ENCODE results near the gene SLC50A1.
"Not testable (repeated sequence)": the region's sequence is repeated elsewhere in the genome, so short reads cannot be mapped to it uniquely, and the experiment has no call there.

The SLC50A1 gene

DNA sequence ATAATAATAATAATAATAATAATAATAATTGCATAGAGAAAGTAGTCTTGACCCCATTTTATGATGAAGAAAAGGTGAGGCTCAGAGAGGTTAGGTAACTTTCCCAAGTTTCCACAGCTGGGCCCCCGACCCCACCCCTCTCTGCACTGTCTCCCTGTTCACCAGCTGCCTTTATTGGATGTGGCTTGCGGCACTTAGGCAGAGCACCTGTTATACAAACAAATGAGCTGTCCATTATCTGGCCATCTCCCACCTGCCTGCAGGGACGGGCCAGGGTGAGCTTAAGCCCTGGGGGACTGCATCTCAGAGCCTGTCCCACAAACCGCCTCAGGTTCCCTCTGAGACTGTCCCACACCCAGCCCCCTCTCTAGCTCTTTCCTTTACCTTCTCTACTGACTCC, 18.0 kb upstream of the SLC50A1 start:
- DNase-seq, result peak in 1 of 2 experiments; percentile 16

DNA sequence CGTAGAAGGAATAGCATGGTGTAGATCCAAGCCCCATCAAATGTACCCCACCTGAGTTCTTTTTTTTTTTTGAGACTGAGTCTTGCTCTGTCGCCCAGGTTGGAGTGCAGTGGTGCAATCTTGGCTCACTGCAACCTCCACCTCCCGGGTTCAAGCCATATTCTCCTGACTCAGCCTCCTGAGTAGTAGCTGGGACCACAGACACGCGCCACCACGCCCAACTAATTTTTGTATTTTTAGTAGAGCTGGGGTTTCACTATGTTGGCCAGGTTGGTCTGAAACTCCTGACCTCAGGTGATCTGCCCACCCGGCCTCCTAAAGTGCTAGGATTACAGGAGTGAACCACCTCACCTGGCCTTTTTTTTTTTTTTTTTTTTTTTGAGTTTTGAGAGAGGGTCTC, 17.6 kb upstream of the SLC50A1 start:
- not testable (repeated sequence) for DNase-seq

DNA sequence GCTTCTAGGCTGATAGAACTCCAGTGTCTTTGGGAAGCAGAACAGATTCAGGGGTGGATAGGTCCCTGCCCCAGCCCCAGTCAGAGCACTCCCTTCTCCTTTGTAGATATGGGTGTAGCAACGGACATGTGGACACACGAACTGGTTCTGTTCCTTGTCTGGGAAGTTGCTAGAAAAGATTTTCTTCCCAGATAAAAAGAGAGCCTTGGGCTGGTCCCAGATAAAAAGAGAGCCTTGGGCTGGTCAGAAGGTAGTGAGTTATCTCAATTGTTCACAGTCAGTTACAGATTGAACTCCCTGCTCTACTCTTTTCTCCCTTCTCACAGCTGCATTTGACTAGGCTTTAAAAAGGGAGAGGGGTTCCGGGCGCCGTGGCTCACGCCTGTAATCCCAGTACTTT, 15.4 kb upstream of the SLC50A1 start:
- no peak for DNase-seq

DNA sequence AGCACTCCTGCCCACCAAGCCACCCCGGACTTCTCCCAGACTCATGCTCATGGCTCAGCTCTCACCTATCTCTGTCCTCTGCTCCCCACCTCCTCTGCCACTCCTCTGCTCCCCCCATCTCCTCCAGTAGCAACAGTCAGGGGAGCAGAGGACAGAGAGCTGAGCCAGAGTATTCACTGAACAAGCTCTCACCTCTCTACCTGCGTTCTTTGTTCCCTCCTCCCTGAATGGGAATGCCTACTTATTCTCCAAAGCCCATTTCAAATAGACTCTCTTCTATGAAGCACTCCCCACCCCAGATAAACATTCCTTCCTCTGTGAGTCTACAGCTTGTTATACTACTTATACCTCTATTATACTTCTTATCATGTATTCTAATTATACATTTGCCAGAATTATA, 14.4 kb upstream of the SLC50A1 start:
- DNase-seq, result no peak

DNA sequence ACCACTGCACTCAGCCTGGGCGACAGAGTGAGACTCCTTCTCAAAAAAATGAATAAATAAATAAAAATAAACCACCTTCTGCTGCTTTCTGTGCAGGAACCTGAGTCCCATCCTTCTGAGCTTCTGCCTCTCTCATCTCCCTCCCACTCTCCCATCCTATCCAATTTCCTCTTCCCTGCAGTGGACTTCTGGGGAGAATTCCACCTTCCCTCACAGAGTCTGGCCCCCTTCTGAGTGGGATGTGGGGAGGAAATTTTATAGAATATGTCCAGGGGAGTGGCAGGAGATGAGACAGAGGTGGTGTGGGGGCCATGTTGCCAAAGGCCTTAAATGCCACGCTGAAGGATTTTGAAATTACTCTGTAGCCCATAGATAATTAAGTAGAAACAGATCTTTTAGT, 13.3 kb upstream of the SLC50A1 start:
- DNase-seq, result no peak

DNA sequence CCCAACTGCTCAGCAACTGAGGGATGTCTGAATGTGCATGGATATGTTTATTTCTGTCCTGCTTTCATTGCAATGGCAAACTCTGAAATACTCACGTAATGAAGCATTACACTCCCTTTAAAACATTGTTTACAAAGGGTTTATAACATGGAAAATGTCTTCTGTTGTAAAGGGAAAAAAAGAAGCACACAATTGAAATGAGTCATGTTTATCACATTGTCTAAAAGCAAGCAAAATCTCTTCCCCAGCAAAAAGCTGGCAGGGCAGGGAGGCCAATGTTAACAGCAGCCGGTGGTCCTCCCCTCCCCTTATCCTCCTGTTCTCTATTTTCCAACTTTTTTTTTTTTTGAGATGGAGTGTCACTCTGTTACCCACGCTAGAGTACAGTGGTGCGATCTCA, 11.9 kb upstream of the SLC50A1 start:
- no peak for DNase-seq

DNA sequence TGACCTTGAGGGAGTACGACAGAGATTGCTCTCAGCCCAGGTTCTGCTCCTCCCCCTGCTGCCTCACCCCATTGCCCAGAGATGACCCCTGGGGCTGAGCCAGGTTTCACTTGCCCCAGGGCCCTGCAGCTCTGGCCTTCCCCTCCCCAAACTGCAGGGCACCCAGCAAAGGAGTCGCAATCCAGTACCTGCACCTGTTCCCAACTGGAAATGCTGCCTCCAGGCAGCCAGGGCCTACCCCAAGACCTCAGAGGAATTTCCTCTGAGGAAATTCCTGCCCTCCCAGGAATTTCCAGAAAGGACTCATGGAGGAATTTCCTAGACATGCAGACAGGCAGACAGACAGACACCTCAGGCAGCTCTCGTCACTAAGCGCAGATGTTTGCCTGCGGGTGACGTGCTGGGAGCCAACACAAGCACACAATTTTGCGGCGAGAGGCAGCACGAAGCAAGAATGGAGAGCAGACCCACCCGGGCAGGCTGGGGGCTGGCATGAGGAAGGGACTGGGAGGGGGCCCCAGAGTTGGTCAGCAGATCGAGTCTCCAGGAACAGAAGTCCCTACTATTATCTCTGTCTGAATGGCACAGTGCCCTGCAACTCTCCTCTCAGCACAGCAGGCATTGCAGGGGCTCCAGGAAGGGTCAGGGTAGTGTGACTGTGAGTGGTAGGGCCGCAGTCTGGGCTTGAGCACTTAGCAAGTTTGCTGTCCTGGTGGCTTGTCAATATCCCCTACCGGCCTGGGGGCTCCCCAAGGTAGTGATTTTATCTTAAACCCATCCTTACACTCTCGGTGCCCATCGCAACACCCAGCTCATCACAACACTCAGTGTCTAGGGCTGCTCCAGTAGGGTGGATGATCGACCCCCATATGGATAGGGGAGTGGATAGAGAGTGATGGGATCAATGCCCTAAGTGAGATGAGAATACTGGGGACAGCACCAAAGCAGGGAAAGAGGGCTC, 10.9 kb upstream of the SLC50A1 start:
- DNase-seq, result no peak

DNA sequence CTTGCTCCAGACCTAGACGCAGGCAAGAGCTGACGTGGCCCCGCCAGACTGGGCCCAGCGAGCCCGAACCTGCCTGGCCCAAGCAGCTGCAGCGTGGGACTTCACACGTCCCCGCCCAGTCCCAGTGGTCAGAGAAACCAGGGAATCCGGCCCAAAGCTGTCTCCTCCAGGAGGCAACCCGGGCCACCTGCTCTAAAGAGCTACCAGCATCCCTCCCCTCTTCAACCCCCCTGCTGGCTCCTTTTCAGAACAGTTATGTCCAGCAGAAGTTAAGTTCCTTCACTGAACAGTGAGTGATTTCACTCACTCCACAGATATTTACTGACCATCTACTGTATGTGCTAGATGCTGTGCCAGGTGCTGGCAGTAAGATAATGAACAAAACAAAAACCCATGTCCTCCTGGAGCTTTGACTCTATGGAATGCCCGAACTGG, 10.1 kb upstream of the SLC50A1 start:
- DNase-seq, result no peak

DNA sequence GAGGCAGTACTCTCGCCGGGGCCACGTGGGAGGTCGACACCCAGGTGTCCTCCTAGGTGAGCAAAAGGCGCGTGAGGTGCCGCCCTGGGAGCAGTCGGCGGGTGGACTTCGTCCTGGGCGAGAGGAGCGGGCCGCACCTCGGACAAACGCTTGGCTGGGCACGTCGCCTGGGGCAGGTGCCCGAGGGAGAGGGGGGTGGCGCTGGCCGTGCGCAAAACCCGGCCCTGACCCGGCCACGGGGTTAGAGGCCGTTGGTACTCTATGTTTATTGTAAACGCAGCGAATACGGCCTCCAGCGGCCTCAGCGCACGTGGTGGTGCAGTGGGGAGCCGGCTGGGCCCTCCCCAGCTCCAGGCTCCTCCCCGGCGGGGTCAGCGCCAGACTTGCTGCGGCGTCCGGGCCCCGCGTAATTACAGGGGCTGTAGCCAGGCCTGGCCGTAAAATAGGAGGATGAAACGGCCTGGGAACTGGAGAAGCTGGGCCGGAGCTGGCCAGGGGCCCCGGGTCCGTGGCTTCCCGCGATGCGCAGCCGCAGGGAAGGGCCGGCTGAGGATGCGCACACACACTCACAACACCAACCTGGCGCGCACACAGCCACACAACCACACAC, 9.6 kb upstream of the SLC50A1 start:
- no peak for DNase-seq

DNA sequence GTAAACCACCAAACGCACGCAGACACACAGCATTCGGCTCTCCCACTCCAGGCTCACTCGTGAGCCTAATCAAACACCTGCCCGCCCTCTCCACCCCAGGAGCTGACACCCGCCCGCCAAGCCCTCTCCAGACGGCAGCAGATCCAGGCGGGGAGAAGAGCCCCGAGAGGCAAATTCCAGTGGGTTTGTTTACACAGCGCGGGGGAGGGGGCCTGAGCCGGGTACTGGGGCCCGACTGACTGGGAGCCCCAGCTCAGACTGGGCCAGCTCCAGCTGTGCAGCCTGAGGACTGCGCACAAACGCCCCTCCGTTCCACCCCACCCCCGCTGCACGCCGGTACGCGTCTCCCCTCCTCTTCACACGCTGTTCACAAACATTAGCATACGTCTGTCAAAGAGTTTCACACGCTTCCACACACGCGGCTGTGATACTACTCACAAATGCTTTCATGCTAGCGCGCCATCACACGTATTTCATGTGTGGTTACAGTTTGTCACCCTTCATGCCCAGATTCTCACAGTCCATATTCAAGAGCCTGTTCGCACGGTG, 9.0 kb upstream of the SLC50A1 start:
- DNase-seq, result peak; percentile 49 to 59

DNA sequence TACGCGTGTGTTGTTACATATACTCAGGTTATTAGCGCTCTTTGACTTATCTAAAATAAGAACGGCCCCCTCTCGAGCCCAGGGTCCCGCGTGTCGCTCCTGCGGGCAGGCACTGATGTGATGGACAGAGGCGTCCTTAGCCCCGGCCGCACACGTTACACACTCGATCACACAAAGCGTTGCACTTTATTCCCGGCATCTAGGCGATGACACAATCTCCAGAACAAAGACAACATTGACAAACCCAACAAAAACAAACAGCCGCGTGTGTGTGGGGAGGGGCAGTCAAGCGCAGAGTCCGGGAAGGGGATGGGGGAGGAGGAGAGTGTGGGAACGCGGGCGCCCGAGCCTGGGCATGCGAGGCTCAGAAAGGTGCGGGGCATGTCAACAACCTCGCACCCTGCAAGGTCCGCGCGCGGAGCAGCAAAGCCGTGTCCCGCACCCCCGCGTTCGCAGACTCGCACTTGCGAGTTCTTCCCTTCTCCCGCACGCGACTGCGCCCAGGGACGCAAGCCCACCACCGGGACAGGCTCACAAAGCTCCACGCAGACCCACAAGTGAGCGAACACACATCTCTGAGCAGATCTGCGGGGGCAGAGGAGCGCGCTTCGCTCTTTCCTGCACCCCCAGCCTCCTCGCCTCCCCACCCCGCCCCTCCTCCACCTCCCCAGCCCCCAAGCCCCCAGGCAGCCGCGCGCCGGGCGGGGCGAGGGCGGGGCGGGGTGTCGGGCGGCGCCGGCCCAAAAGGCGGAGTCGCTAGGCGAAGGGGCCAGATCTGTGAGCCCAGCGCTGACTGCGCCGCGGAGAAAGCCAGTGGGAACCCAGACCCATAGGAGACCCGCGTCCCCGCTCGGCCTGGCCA, 8.3 kb upstream of the SLC50A1 start, which contains the start of gene EFNA1:
Gene EFNA1 (plus strand): TSS at position 772 of the 862 bp plus-strand sequence. CDS start 102 bp downstream, outside the sequence.
- peak in 1 of 2 experiments; percentile 45 for DNase-seq

DNA sequence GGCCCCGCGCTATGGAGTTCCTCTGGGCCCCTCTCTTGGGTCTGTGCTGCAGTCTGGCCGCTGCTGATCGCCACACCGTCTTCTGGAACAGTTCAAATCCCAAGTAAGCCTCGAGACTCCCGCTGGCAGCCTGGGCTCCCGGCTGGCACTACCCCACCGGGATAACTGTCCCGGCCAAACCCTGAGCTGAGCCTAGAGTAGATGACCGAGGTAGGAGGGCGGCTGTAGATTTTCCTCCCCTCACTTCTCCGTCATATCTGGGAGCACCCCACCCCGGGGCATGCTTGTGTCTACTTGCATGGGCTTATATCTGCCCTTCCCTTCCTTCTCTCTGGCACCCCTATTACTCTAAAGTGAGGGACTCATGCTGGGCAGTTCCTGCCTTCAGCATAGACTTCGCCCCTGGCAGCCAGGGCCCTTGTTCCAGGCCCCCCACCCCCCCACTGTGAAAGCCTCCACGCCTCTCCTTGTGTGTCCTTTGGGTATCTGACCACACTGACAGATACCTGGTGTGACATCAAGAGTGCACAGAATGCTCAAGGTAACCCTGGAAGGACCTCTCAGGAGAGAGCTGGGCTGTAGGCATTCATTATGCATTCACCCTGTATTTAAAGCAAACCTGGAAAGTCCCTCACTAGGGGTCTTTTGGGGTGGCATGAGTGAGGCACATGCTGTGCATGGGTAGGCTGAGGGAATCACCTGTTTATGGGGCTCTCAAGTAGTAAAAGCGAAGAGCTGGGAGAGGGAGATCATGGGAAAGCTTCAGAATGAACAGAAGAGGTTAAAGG, 7.5 kb upstream of the SLC50A1 start:
- DNase-seq, result no peak

DNA sequence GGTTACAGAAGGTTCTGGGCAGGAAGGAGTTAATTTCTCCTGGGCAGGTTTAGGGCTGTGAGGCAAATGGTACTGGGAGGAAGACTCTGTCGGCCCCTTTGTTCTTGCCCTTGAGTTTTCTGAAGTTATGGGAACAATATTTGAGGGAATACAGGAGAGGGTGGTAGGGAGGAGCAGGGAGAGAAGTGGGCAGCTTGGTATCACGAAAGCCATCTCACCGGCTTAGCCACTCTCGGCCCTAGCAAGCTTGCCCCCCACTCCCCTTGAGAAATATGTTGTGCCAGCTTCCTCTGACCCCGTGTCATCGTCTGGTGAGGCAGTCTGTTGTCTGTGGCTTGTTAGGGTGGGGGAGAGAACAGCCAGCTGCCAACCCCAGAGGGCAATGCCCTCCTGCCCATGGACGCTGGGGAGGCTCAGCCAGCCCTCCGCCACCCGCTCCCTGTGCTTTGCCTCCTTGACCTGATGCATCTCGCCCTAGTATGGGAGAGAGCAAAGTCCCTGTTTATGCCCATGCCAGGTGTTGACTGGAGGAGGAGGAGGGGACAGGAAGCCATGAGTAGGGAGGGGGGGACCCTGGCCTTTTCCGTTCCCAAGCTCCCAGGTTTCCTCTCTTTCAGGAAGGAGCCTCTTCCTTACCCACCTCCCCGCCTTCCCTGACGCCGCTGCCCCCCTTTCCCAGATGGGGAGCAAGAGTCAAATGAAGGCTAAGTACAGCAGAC, 6.7 kb upstream of the SLC50A1 start:
- DNase-seq, result peak; percentile 36 to 41

DNA sequence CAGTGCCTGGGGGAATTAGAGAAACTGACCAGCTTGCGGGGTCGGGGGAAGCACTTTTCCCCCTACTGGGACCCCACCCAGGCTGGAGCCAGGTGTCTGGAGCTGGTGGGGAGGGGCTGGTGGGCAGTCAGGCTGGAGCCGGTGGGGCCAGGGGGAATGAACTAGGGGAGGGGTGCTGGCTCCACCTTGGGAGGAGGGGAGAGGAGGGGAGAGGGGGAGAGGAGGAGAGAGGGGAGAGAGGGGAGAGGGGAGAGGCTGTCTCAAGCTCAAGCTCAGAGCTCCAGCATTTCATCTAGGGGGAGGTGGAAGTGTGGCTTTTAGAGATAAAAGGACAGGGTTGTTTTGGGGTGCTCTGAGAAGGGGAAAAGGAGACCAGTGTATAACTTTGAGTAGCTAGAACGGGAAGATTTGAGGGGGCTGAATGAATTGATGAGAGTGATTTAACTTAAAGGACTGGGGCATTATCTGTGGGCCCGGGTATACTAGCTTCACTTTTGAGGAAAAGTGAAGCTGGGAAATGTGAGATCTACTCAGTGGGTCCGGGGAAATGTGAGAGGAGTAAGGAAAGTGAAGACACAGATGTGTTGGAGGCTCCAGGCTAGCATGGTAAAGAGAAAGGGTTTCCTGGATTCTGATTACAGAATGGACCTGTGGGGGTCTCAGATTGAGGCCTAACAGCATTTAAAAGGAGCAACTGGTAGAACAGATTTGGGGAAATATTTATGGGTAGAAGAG, 5.2 kb upstream of the SLC50A1 start:
- DNase-seq, result no peak

DNA sequence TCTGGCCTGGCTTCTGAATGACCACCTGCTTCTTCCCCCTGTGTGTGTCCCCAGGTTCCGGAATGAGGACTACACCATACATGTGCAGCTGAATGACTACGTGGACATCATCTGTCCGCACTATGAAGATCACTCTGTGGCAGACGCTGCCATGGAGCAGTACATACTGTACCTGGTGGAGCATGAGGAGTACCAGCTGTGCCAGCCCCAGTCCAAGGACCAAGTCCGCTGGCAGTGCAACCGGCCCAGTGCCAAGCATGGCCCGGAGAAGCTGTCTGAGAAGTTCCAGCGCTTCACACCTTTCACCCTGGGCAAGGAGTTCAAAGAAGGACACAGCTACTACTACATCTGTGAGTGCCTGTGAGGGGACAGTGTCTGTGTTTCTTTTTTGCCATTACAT, 4.4 kb upstream of the SLC50A1 start:
- DNase-seq, result no peak

DNA sequence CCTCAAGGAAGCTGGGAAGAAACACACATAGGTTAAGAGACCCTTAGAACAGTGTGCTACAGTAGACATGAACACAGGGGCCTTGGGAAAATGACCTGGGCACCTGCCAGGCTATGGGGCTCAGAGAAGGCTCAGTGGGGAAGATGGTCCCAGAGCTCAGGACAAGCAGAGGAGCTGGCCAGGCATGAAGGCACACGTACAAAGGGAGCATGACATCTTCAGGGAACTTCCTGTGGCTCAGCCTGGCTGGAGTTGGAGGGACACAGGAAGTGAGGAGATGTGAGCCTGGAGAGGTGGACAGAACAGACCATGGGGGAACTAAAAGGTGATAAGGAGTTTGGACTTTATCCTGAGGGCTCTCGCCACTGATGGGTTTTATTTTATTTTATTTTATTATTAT, 3.8 kb upstream of the SLC50A1 start:
- DNase-seq, result no peak

DNA sequence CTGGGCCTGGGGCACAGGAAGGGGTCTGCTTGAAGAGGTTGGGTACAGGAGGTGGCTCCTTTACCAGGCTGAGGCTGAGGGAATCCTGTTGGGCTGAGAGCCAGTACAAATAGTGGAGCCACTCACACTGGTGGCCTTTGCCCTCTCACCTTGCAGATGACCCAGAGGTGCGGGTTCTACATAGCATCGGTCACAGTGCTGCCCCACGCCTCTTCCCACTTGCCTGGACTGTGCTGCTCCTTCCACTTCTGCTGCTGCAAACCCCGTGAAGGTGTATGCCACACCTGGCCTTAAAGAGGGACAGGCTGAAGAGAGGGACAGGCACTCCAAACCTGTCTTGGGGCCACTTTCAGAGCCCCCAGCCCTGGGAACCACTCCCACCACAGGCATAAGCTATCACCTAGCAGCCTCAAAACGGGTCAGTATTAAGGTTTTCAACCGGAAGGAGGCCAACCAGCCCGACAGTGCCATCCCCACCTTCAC, 1.8 kb upstream of the SLC50A1 start:
- DNase-seq, result no peak

DNA sequence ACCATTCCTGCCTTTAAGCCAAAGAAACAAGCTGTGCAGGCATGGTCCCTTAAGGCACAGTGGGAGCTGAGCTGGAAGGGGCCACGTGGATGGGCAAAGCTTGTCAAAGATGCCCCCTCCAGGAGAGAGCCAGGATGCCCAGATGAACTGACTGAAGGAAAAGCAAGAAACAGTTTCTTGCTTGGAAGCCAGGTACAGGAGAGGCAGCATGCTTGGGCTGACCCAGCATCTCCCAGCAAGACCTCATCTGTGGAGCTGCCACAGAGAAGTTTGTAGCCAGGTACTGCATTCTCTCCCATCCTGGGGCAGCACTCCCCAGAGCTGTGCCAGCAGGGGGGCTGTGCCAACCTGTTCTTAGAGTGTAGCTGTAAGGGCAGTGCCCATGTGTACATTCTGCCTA, 1.3 kb upstream of the SLC50A1 start:
- DNase-seq, result no peak

DNA sequence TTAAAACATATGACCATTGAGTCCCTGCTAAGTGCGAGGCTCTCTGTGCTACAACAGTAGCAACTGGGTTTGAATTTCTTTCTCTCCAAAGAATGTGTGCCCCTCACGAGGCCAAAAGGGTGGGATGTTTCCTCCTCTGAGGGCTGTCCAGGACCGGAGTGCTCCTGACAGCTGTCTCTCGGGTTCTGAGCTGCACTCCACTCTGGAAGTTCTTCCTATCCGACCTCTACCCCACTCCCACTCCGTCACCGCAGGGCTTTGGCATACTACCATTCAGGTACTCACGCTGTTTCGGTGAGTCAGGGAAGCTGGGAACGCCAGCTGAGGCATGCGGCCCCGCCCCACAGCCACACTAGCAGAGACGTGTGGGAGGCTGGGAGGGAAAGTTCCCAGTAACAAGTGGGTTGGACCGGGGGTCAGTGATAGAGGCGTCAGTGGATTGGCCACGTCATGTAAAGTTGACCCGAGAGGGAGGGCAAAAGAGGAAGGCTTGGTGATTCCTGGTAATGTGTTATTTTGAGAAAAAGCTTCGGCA, 705 bp upstream of the SLC50A1 start:
- DNase-seq, result peak in 1 of 2 experiments; percentile 23

DNA sequence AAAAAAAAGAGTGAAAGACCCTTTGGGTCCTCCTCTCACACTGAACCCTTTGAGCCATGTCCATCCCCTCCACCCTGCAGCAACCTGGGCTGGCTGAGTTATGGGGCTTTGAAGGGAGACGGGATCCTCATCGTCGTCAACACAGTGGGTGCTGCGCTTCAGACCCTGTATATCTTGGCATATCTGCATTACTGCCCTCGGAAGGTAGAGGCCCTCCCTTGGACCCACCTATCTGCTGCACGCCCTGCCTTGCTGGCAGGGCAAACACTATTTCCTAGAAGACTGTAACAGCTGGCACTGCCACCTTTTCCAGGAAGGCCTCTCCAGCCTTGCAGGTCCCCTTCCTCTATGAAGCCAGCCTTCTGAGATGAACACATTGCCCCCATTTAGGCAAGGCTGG, 1.1 kb downstream of the SLC50A1 start:
- no peak for DNase-seq

Data from NCI-H524 (cell line).